ENCODE results near the gene IDH3B. TPM values are rescaled to one million over a fixed set of nuclear protein-coding genes. Genes with fewer than 3 reads are reported as not detected.

IDH3B gene
- total and polyA plus RNA-seq, 2 donors (not counting 1 experiment from before 2014, with no cell fraction given) = 131 to 225 TPM

DNA sequence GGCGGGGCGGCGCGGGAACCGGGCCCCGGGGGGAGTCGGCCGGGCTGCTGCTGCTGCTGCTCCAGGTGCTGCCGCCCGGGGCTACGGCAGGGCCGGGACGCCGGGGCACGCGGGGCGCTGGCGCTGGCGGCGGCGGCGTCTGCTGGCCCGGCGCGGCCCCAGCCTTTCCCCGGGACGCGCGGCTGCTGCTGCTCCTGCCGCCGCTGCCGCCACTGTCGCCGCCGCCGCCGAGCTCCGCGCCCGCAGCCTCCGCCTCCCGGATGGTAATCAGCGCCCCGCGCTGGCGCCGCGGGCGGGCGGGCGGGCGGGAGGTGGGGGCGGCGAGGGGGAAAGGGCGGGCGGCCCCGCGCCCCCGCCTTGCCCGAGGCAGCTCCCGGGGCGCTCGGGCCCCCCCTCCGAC lies 28.9 kb upstream of the IDH3B start:
- CTCF ChIA-PET = no interaction called here

More for the DNA sequence above, 28.9 kb upstream of the IDH3B start:
- H2AFZ ChIP-seq (ENCODE audit: insufficient read depth, low read depth, low read length, poor library complexity, severe bottlenecking) = no peak overlapping the region
- DNase-seq (peak; percentile 43), ATAC-seq (ENCODE audit: low read depth) (peak; percentile 8)
- Mint-ChIP-seq H3K4me1 (peaks cover 21% of the 10 kb centered on the region), H3K27me3 (peaks cover 63% of the 10 kb centered on the region), H3K9me3 (ENCODE audit: insufficient read depth) (no peaks in the 10 kb centered on the region), H3K4me3 (no peak overlapping the region), H3K27ac (no peak overlapping the region)
- no peak overlapping the region for H3K27ac ChIP-seq (ENCODE audit: low read length in 2 of 2)
- H3K27me3 ChIP-seq (replicated peaks in 1 of 4; ENCODE audit: control extremely low read depth in 1 of 4, control insufficient read depth in 3 of 4, insufficient read depth in 4 of 4, low read length in 3 of 4) = peaks cover 0 to 62% (median 30%) of the 10 kb centered on the region in 4 experiments
- peaks cover 14 to 17% of the 10 kb centered on the region in 2 donors for H3K4me1 ChIP-seq (ENCODE audit: control insufficient read depth in 2 of 2, insufficient read depth in 2 of 2, low read length in 2 of 2)
- peaks cover 0 to 15% (median 0%) of the 10 kb centered on the region in 3 donors for H3K9me3 ChIP-seq (ENCODE audit: control extremely low read depth in 1 of 3, control insufficient read depth in 2 of 3, insufficient read depth in 1 of 3, low read length in 2 of 3)
- TF ChIP-seq, protein P1, sequence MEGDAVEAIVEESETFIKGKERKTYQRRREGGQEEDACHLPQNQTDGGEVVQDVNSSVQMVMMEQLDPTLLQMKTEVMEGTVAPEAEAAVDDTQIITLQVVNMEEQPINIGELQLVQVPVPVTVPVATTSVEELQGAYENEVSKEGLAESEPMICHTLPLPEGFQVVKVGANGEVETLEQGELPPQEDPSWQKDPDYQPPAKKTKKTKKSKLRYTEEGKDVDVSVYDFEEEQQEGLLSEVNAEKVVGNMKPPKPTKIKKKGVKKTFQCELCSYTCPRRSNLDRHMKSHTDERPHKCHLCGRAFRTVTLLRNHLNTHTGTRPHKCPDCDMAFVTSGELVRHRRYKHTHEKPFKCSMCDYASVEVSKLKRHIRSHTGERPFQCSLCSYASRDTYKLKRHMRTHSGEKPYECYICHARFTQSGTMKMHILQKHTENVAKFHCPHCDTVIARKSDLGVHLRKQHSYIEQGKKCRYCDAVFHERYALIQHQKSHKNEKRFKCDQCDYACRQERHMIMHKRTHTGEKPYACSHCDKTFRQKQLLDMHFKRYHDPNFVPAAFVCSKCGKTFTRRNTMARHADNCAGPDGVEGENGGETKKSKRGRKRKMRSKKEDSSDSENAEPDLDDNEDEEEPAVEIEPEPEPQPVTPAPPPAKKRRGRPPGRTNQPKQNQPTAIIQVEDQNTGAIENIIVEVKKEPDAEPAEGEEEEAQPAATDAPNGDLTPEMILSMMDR (IDR thresholded peaks at IDR 0.05) = no peak
- TF ChIP-seq EZH2 (IDR thresholded peaks at IDR 0.05; ENCODE audit: borderline replicate concordance, insufficient read depth, low read depth, low read length, poor library complexity, severe bottlenecking) = no peak
- H3K36me3 ChIP-seq (replicated peaks in 1 of 2; ENCODE audit: control extremely low read depth in 1 of 2, control insufficient read depth in 1 of 2, extremely low read depth in 1 of 2, insufficient read depth in 2 of 2, low read length in 1 of 2) = no peaks in the 10 kb centered on the region
- intact Hi-C loops (cut with micrococcal nuclease) = loop anchor here (1.0 to 2.0 kb wide), 2 partner anchors 29 to 42 kb away; partner anchors contain the start of gene IDH3B
- no peaks in the 10 kb centered on the region for H4K20me1 ChIP-seq (ENCODE audit: control insufficient read depth, insufficient read depth, low read length, poor library complexity, severe bottlenecking)
- POLR2A ChIA-PET = interaction anchor here (0.9 kb wide), 1 partner anchor 29 kb away, joined by 3 read pairs; the partner anchor contains the start of gene IDH3B
- under 1% methylated on average over 55 of the region's 64 CpGs for WGBS (ENCODE audit: insufficient coverage)
- H3K4me3 ChIP-seq (ENCODE audit: control extremely low read depth in 1 of 5, extremely low read depth in 1 of 5, insufficient read depth in 1 of 5, low read depth in 2 of 5, low read length in 4 of 5) = no peak overlapping the region
- H3K79me2 ChIP-seq (ENCODE audit: control insufficient read depth, insufficient read depth, low read length) = no peaks in the 10 kb centered on the region
- H3K4me2 ChIP-seq (replicated peaks; ENCODE audit: low read depth, low read length, poor library complexity, severe bottlenecking) = peak overlapping the region; percentile 87
- H3K9ac ChIP-seq (ENCODE audit: low read length) = no peak overlapping the region
